ENCODE results near the gene KREMEN1. TPM values are rescaled to one million over a fixed set of nuclear protein-coding genes. Genes with fewer than 3 reads are reported as not detected.

The KREMEN1 gene
- total RNA-seq, 1 experiment from 2014 or later, result 2.7 TPM

- Histone ChIP-seq H3K36me3 (ENCODE audit: low read depth, low read length) (no peaks in the 10 kb centered on the region), H4K20me1 (ENCODE audit: low read length) (no peaks in the 10 kb centered on the region), H3K79me2 (ENCODE audit: low read length) (no peaks in the 10 kb centered on the region), H2AFZ (ENCODE audit: low read length) (no peak overlapping the region), H3F3A (ENCODE audit: low read length, unreplicated experiment) (no peaks in the 10 kb centered on the region), H3K27ac (ENCODE audit: low read length) (no peak overlapping the region), H3K9me2 (replicated peaks; ENCODE audit: low read length) (no peaks in the 10 kb centered on the region), H3K9ac (ENCODE audit: low read length) (no peak overlapping the region), H3K27me3 (ENCODE audit: low read length) (no peaks in the 10 kb centered on the region), H3K4me2 (ENCODE audit: low read length) (no peak overlapping the region), H3K4me3 (ENCODE audit: low read length) (no peak overlapping the region), H3K4me1 (ENCODE audit: insufficient read depth, low read length) (no peaks in the 10 kb centered on the region), H3K9me3 (ENCODE audit: low read length) (no peaks in the 10 kb centered on the region)
- CTCF ChIA-PET, result no interaction called here
- POLR2A ChIA-PET (ENCODE audit: unreplicated experiment), result no interaction called here
- ATAC-seq (no peak), DNase-seq (no peak)
- intact Hi-C loops (cut with micrococcal nuclease), result no loop called here
- no TSS peak for BruUV-seq (replicated peaks)
- no peak for TF ChIP-seq CTCF (conservative IDR thresholded peaks at IDR 0.05; ENCODE audit: low read depth, low read length)
- no peak for TF ChIP-seq EZH2phosphoT487 (IDR thresholded peaks at IDR 0.05; ENCODE audit: borderline replicate concordance, low read length)
- TF ChIP-seq EZH2 (IDR thresholded peaks at IDR 0.05; ENCODE audit: low read length, unreplicated experiment), result no peak
Measured at GRCh38 chr22:29208879-29209623, 136.2 kb downstream of the KREMEN1 start.

GRCh38 chr22:29209624-29209929 is 136.7 kb downstream of the KREMEN1 start:
- ChIA-PET POLR2A (ENCODE audit: unreplicated experiment) (no interaction called here), CTCF (no interaction called here)
- TF ChIP-seq EZH2phosphoT487 (IDR thresholded peaks at IDR 0.05; ENCODE audit: borderline replicate concordance, low read length) (no peak), CTCF (conservative IDR thresholded peaks at IDR 0.05; ENCODE audit: low read depth, low read length) (no peak), EZH2 (IDR thresholded peaks at IDR 0.05; ENCODE audit: low read length, unreplicated experiment) (no peak)
- no peaks in the 10 kb centered on the region for H3K27me3 ChIP-seq (ENCODE audit: low read length)
- H2AFZ ChIP-seq (ENCODE audit: low read length), result no peak overlapping the region
- H3F3A ChIP-seq (ENCODE audit: low read length, unreplicated experiment), result no peaks in the 10 kb centered on the region
- DNase-seq (peak; percentile 20), ATAC-seq (no peak)
- no peaks in the 10 kb centered on the region for H4K20me1 ChIP-seq (ENCODE audit: low read length)
- BruUV-seq (replicated peaks), result no TSS peak
- no peak overlapping the region for H3K27ac ChIP-seq (ENCODE audit: low read length)
- no peak overlapping the region for H3K9ac ChIP-seq (ENCODE audit: low read length)
- no peaks in the 10 kb centered on the region for H3K9me3 ChIP-seq (ENCODE audit: low read length)
- no peak overlapping the region for H3K4me2 ChIP-seq (ENCODE audit: low read length)
- no peaks in the 10 kb centered on the region for H3K79me2 ChIP-seq (ENCODE audit: low read length)
- H3K4me3 ChIP-seq (ENCODE audit: low read length), result no peak overlapping the region
- no peaks in the 10 kb centered on the region for H3K36me3 ChIP-seq (ENCODE audit: low read depth, low read length)
- no peaks in the 10 kb centered on the region for H3K9me2 ChIP-seq (replicated peaks; ENCODE audit: low read length)
- intact Hi-C loops (cut with micrococcal nuclease), result no loop called here
- H3K4me1 ChIP-seq (ENCODE audit: insufficient read depth, low read length), result no peaks in the 10 kb centered on the region

GRCh38 chr22:29211066-29211465 is 138.2 kb downstream of the KREMEN1 start:
- POLR2A ChIA-PET (ENCODE audit: unreplicated experiment), result no interaction called here
- H3K36me3 ChIP-seq (ENCODE audit: low read depth, low read length), result no peaks in the 10 kb centered on the region
- intact Hi-C loops (cut with micrococcal nuclease), result no loop called here
- no peaks in the 10 kb centered on the region for H3F3A ChIP-seq (ENCODE audit: low read length, unreplicated experiment)
- no peak overlapping the region for H3K4me2 ChIP-seq (ENCODE audit: low read length)
- H3K79me2 ChIP-seq (ENCODE audit: low read length), result no peaks in the 10 kb centered on the region
- H4K20me1 ChIP-seq (ENCODE audit: low read length), result no peaks in the 10 kb centered on the region
- no peak overlapping the region for H3K9ac ChIP-seq (ENCODE audit: low read length)
- CTCF ChIA-PET, result no interaction called here
- BruUV-seq (replicated peaks), result no TSS peak
- no peaks in the 10 kb centered on the region for H3K9me3 ChIP-seq (ENCODE audit: low read length)
- ATAC-seq (no peak), DNase-seq (no peak)
- no peaks in the 10 kb centered on the region for H3K4me1 ChIP-seq (ENCODE audit: insufficient read depth, low read length)
- H3K9me2 ChIP-seq (replicated peaks; ENCODE audit: low read length), result no peaks in the 10 kb centered on the region
- no peak for TF ChIP-seq CTCF (conservative IDR thresholded peaks at IDR 0.05; ENCODE audit: low read depth, low read length)
- no peak for TF ChIP-seq EZH2 (IDR thresholded peaks at IDR 0.05; ENCODE audit: low read length, unreplicated experiment)
- TF ChIP-seq EZH2phosphoT487 (IDR thresholded peaks at IDR 0.05; ENCODE audit: borderline replicate concordance, low read length), result no peak
- no peak overlapping the region for H3K27ac ChIP-seq (ENCODE audit: low read length)
- H3K4me3 ChIP-seq (ENCODE audit: low read length), result no peak overlapping the region
- H2AFZ ChIP-seq (ENCODE audit: low read length), result no peak overlapping the region
- H3K27me3 ChIP-seq (ENCODE audit: low read length), result no peaks in the 10 kb centered on the region

Measured in PC-3 (cell line).